Stromal cell of bone marrow (primary cell): ENCODE measurements around the gene SCIMP.
"Not testable (repeated sequence)": the region's sequence is repeated elsewhere in the genome, so short reads cannot be mapped to it uniquely, and the experiment has no call there.

Experiments used
- DNase-seq: peaks from one replicate; pipeline ENCODE4 v3.0.0-alpha.2; 2012; ENCODE audit warnings: low read depth

Gene SCIMP

GRCh38 chr17:5234645-5235576 lies at the start of gene SCIMP:
SCIMP (minus strand) TSS chr17:5234860; CDS start chr17:5234755, 105 bp downstream.
- DNase-seq: no peak

GRCh38 chr17:5283571-5284315 lies 49.1 kb upstream of the SCIMP start:
- no peak for DNase-seq

DNA sequence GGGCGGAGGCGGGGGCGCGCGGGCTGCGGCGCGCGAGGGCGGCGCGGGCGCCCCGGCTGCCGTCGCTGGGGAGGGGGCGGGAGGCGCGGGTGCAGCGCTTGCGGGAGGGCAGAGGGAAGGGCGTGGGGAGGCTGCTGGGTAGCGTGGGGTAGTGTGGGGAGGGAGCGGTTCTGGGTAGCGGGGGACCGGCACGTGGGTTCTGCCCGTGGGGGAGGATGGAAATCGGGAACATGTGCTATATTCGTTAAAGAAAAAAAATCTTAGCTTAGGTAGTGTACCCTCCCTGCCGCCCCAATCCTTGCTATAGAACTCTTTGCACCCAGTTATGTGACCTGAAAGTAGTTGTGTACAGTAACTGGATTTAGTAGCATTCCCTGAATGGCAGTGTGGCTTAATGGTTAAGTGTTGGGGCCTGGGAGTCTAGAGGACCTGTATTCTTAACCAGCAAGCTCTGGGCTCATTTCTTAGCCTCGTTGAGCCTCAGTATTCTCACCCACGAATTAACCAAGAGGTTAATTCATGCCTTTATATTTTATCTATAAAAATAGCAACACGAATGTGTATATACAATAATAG lies 48.1 kb upstream of the SCIMP start:
- DNase-seq: no peak

DNA sequence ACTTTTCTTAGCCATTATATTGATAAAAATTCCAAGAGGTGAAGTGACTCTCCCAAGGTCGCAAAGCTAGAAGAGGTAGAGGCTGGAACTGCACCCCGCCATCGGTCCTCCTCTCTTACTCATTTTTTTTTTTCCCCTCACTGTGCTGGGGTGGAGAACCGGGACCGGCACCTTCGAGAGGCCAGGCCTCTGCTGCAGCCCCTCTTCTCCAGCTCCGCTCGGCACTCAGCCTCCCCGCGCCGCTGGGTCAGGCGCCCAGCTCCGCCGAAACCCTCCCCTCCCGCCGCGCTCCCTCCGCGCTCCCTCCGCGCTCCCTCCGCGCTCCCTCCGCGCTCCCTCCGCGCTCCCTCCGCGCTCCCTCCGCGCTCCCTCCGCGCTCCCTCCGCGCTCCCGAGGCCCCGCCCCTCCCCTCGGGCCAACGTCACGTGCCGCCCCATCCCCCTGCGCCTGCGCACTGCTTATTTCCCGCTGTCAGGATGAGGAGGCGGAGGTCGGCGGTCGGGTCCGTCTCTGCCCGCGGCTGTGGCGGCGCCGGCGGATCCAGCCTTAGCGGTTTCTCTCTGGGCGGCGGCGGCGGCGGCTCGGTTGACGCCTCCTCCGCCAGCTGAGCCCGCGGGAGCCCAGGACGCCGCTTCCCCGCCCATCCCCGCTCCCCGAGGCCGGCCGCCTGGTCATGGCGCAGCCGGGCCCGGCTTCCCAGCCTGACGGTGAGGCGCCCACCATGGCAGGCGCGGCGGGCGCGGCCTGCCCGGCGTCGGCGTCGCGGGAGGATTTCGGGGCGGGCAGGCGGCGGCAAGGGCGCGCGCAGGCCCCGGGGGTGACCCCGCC lies 47.4 kb upstream of the SCIMP start, which contains the start of gene RABEP1:
Gene RABEP1, plus strand, starts transcription at position 471 of the 828 bp plus-strand sequence. Its CDS starts 203 bp downstream, at position 674.
- DNase-seq: peak; percentile 81

GRCh38 chr17:5272322-5272721 lies 37.7 kb upstream of the SCIMP start:
- no peak for DNase-seq

DNA sequence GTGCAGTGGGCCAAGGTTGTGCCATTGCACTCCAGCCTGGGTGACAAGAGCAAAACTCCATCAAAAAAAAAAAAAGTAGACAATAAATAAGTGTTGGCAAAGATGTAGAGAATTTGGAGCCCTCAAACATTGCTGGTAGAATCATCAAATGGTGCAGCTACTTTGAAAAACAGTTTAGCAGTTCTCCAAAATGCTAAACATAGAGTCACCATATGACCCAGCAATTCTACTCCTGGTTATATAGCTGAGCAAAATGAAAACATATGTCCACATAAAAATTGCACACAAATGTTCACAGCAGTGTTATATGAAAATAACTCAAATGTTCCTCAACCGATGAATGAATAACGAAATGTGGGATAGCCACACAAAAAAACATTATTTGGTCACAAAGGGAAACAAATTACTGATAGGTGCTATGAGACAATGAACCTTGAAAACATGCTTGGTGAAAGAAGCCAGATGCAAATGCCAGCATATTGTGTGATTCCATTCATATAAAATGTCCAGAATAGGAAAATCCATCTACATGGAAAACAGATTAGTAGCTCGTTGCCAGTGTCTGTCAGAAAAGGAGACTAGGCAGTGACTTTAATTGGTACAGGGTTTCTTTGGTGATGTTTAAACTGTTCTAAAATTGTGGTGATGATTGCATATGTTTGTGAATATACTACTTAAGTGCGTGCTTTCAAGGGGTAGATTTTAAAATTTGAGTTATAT lies 34.7 kb upstream of the SCIMP start:
- no peak for DNase-seq

DNA sequence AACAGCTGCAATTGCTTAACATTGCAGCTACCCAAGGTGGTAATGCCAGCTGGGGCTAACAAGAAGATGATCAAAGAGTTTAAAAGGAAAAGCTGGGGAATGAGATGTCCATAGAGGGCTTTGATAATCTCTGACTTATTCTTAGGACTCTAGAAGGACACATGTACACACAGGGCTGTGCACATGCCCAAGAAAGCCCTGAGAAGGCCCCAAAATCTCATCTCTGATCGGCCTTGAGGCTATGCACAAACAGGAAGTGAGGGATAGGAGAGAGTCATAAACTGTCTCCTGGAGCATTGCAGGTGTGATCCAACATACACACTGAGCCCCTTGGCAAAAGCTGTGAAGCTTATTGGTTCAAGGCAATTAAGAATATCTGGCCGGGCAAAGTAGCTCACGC lies 30.2 kb upstream of the SCIMP start:
- no peak for DNase-seq

DNA sequence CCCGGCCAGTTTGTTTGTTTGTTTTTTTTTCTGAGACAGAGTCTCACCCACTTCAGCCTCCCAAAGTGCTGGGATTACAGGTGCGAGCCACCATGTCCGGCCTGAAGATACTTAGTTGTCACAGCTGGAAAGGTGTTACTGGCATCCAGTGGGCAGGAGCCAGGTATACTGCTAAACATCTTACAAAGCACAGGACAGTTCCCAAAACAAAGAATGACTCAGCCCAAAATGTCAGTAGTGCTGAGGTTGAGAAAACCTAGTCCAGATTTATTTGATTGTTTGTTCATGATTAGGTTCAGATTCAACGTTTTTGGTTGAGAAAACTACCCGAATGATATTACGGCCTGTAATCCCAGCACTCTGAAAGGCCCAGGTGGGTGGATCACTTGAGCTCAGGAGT lies 28.8 kb upstream of the SCIMP start:
- DNase-seq: no peak

- no peak for DNase-seq
Measured at GRCh38 chr17:5262416-5262991, 27.8 kb upstream of the SCIMP start.

DNA sequence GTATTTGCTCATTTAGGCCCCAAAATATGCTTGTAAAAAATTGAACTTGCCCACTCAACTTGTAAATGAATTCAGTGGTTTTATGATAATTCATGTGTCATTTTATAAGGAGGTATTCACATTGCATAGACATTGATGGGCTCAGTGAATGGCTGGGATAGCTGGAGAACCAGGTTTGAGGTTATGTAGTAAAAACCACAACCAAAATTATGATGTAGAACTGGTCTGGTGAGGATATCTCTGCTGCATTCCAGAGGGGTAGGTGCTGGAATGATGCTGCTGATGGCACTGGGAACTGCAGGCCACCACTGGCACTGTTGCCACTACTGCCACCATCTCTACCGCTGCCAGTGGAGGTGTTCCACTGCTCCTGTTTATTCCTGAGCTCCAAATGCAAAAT lies 25.9 kb upstream of the SCIMP start:
- DNase-seq: no peak

- DNase-seq: no peak
Measured at GRCh38 chr17:5257124-5257523, 22.5 kb upstream of the SCIMP start.

DNA sequence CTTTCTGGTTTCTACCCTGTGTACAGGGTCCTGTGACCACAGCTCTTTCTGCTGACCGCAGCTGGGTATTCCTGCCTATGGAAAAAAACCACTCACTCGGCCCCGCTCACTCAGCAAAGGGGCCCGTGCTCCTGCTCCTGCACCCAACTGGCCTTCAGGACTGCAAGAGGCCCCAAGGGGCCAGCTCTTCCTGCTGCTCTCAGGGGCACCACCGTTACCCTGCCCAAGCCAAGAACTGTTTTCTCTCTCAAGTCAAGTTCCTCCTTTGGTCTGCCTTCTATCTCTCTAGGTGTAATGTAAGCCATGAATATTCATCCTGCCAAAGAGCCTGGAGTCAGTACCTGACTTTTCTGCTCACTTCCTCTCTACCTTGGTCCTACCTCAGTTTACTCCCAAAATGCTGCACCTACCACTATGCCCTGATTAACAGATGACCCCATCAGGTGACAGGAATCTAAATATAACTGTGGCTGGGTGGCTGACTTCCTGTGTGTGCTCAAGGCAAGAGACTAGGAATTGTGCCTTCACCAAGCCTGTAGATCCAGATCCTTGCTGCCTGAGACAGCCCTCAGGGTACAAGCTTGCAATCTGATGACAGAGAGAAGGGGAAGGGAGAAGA lies 20.4 kb upstream of the SCIMP start:
- no peak for DNase-seq

- DNase-seq: no peak
Measured at GRCh38 chr17:5254414-5254813, 19.8 kb upstream of the SCIMP start.

DNA sequence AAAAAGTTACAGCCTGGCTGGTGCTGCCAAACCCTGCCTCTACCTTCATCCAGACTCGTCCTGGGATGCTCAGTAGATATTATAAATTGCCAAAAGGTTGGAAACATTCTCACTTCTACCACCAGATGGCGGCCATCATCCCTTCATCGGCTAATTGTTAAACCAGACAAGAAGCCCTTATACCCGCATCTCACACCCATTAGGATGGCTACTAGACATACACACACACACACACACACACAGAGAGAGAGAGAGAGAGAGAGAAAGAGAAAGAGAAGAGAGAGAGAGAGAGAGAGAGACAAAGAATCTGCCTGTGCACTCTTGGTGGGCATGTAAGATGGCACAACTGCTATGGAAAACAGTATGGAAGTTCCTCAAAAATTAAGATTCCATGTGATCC lies 15.0 kb upstream of the SCIMP start:
- DNase-seq: peak; percentile 57

DNA sequence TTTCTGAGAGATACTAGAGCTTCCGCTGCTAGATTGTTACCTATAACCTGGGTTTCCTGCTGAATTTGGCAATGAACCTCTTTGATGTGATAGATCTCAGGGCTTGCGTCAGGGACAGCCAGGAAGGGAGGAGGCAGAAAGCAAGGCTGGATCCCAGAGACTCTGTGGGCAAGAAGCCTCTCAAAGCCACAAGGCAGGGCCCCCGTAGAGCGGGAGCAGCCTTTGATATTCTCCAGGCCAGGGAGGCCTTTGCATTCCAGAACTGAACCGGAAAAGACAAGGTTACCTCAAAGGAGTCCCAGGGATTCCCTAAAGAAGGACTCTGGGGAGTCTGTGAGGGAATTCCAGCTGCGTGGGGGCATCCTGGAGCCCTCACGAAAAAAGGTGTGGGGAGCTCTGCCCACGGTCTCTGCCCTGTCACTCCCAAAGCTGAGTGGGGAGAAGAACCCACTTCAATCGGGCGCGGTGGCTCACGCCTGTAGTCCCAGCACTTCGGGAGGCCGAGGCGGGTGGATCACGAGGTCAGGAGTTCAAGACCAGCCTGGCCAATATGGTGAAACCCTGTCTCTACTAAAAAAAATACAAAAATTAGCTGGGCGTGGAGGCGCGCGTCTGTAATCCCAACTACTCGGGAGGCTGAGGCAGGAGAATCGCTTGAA lies 14.3 kb upstream of the SCIMP start:
- no peak for DNase-seq

DNA sequence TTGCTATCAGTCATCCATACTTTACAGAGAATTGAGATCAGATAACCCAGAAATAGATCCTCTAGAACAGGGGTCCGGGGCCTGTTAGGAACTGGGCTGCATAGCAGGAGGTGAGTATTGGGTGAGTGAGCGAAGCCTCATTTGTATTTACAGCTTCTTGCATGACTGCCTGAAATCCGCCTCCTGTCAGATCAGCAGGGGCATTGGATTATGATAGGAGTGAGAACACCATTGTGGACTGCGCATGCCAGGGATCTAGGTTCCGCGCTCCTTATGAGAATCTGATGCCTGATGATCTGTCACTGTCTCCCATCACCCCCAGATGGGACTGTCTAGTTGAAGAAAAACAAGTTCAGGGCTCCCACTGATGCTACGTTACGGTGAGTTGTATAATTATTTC lies 13.0 kb upstream of the SCIMP start:
- no peak for DNase-seq

DNA sequence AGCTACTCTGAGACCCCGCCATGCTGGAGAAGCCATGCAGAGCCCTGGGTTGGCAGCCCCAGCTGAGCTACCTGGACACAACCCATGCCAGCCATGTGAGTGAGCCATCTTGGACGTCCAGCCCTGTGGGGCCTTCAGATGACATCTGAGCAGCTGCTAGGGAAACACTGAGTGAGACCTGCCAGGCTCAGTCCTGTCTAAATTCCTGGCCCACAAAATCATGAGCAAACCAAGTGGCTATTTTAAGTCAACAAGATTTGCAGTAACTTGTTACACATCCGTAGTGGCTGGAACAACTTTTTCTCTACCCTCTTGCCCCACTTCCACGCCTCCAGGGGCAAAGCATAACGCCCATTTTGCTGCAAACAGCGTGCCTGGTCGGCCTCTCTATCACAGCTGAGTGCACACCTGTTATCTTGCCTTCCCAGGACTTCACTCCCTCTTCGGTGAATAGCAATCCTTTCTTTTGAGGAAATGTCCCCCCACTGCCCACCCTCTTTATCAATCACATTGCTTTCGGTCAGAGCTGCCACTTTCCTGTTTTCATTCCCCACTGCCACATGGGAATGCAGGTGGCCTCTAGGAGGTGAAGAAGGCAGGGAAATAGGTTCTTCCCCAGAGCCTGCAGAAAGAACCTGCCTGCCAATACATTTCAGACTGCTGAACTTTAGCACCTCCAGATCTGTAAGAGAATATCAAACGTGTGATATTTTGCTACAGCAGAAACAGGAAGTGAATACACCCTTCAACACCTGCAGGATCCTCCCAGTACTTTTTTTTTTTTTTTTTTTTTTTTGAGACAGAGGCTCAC lies 7.4 kb upstream of the SCIMP start:
- DNase-seq: no peak

DNA sequence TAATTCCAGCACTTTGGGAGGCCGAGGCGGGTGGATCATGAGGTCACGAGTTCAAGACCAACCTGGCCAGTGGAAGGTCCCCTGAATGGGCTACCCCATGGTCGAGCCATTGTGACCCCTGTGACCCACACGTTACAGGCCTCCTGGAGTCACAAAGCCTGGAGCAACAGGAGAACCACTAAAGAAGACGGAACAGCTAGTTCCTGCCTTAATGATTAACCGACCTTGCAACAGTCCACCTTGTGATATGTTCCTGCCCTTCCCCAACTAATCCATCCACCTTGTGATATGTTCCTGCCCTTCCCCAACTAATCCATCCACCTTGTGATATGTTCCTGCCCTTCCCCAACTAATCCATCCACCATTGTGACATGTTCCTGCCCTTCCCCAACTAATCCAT lies 5.1 kb upstream of the SCIMP start:
- DNase-seq: not testable (repeated sequence)

DNA sequence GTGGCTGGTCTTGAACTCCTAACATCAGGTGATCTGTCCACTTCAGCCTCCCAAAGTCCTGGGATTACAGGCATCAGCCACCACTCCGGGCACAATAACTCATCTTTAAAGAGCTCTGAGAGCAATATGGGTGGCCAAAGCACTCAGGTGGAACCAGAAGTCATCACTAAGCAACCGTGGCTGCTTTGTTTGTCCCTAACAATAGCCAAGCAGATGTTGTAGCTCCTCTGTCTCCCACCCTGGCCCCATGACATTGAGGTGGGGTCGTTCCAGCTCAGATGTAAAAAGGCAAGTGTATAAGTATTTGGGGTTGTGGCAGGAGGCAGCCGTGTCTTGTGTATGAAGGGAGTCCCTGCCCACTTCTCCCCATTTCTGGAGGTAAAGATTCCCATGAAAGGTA lies 3.7 kb upstream of the SCIMP start:
- no peak for DNase-seq
